GM12878 (cell line): ENCODE data around the gene BAIAP2L1. TPM values are rescaled to one million over a fixed set of nuclear protein-coding genes. Genes with fewer than 3 reads are reported as not detected.

Experiments used
- ATAC-seq: fragments of 200-7000 bp; cut with Tn5 transposase; 3 replicates; pipeline ENCODE4 v1.9.1; 2020; ENCODE audit warnings: mild to moderate bottlenecking, moderate library complexity
- BruUV-seq: library from RNA; stranded (reverse); fragments of 400-500 nt; replicated peaks from 2 replicates; lab custom pipeline; 2021; lab: Mats Ljungman, UMichigan
- CTCF ChIA-PET: fragments of 300-600 bp; sonication (Branson Sonifier 250); formaldehyde crosslinking; extraction: SDS; loops from one replicate; lab custom pipeline; 2021; ENCODE audit warnings: inconsistent platforms; lab: Yijun Ruan, JAX
- POLR2A ChIA-PET: fragments of 350-600 bp; formaldehyde crosslinking; extraction: SDS; loops from one replicate; lab custom pipeline; 2021; ENCODE audit warnings: inconsistent platforms; lab: Charles Lee
- RAD21 ChIA-PET: fragments of 300-600 bp; sonication (Branson Sonifier 250); formaldehyde crosslinking; loops from one replicate; lab custom pipeline; 2023; ENCODE audit warnings: antibody characterized with exemption; ENCODE audit not compliant: unreplicated experiment; lab: Charles Lee
- SMC1A ChIA-PET: fragments of 300-600 bp; sonication (Branson Sonifier 250); formaldehyde crosslinking; loops from one replicate; lab custom pipeline; 2023; ENCODE audit not compliant: unreplicated experiment, uncharacterized antibody; lab: Charles Lee
- DNase-seq: peaks from one replicate; pipeline ENCODE4 v3.0.0-alpha.2; 2011; ENCODE audit warnings: low read depth, low spot score
- FAIRE-seq: peaks from 3 replicates; lab custom pipeline; 2011; peaks lifted over from hg19 to GRCh38; lab: Jason Lieb, UNC
- H2AFZ ChIP-seq: 2 replicates; pipeline ENCODE4 v1.6.0; 2011; ENCODE audit warnings: low read depth, low read length, control low read depth; ENCODE audit not compliant: control insufficient read depth
- H3K27ac ChIP-seq: 2 replicates; pipeline ENCODE4 v1.5.1; 2011; ENCODE audit warnings: control low read depth; ENCODE audit not compliant: control insufficient read depth, insufficient read depth
- H3K27me3 ChIP-seq, 2 experiments: replicated peaks in 1 of 2; 2 replicates each; pipeline versions ENCODE4 v1.6.0 to v1.6.1; 2011; ENCODE audit warnings: low read length in 1 of 2; ENCODE audit not compliant: control insufficient read depth in 2 of 2, insufficient read depth in 2 of 2
- H3K36me3 ChIP-seq, 2 experiments: 2 replicates each; pipeline ENCODE4 v1.5.1; 2011; ENCODE audit warnings: low read length in 1 of 2; ENCODE audit not compliant: control insufficient read depth in 2 of 2, insufficient read depth in 2 of 2
- H3K4me1 ChIP-seq: 2 replicates; pipeline ENCODE4 v1.6.1; 2011; ENCODE audit warnings: mild to moderate bottlenecking, low read length, moderate library complexity, mixed read lengths; ENCODE audit not compliant: control insufficient read depth, insufficient read depth
- H3K4me2 ChIP-seq: 2 replicates; pipeline ENCODE4 v1.6.0; 2011; ENCODE audit warnings: control low read depth; ENCODE audit not compliant: control insufficient read depth, insufficient read depth
- H3K4me3 ChIP-seq: fragments of 200-600 bp; sonication (generic); 2 replicates; pipeline ENCODE4 v1.5.1; 2016
- H3K79me2 ChIP-seq: 2 replicates; pipeline ENCODE4 v1.6.0; 2011; ENCODE audit warnings: low read length; ENCODE audit not compliant: control insufficient read depth, insufficient read depth
- H3K9ac ChIP-seq: 2 replicates; pipeline ENCODE4 v1.8.0; 2011; ENCODE audit warnings: low read length, control low read depth, mixed read lengths; ENCODE audit not compliant: control insufficient read depth, insufficient read depth
- H3K9me3 ChIP-seq: replicated peaks from 3 replicates; pipeline ENCODE4 v1.5.1; 2011; ENCODE audit warnings: mild to moderate bottlenecking, low read length; ENCODE audit not compliant: control insufficient read depth, insufficient read depth
- H4K20me1 ChIP-seq: 2 replicates; pipeline ENCODE4 v1.6.0; 2011; ENCODE audit not compliant: control insufficient read depth, insufficient read depth
- CBX3 ChIP-seq: fragments of 200-600 bp; sonication (generic); IDR thresholded peaks from 2 replicates; pipeline ENCODE4 v1.6.1; 2016; ENCODE audit warnings: low read depth, borderline replicate concordance
- DPF2 ChIP-seq: fragments of 450-650 bp; IDR thresholded peaks from 2 replicates; pipeline ENCODE4 v1.6.1; 2017; ENCODE audit warnings: mild to moderate bottlenecking
- SPI1 ChIP-seq: IDR thresholded peaks from 2 replicates; pipeline ENCODE4 v1.6.1; 2011; ENCODE audit warnings: low read depth, mild to moderate bottlenecking, low read length, moderate library complexity, borderline replicate concordance; ENCODE audit not compliant: insufficient read depth
- STAT3 ChIP-seq: IDR thresholded peaks from 2 replicates; pipeline ENCODE4 v1.6.1; 2011; ENCODE audit warnings: low read depth, low read length, improper control_type of control experiment
- ZZZ3 ChIP-seq: IDR thresholded peaks from 2 replicates; pipeline ENCODE4 v1.6.1; 2011; ENCODE audit warnings: low read depth; ENCODE audit not compliant: control insufficient read depth, insufficient read length
- WGBS: methylation state at CpG from one replicate; pipeline ENCODE4 v1.1.6; 2016; ENCODE audit warnings: low lambda C conversion rate; ENCODE audit not compliant: insufficient replicate concordance, insufficient coverage; ENCODE audit errors: missing lambda C conversion rate; 5-methylcytosine and 5-hydroxymethylcytosine counted together
- in situ Hi-C: fragments of 300-500 bp; cut with MboI; formaldehyde crosslinking; loops from 9 replicates; pipeline ENCODE4 v1.14.3; 2018; ENCODE audit warnings: mixed read lengths
- intact Hi-C: fragments of 100-400 bp; cut with micrococcal nuclease; formaldehyde crosslinking; loops from one replicate; pipeline ENCODE4 v1.14.2; 2022; ENCODE audit not compliant: unreplicated experiment
- polyA plus RNA-seq, 11 experiments: library from polyadenylated mRNA; depleted of rRNA in 4 of 11; unstranded in 6 of 11; stranded (reverse) in 5 of 11; fragments of >200 nt; fragmentation: Nextera tagmentation in 4 of 11; fragmentation: Illumina TruSeq in 1 of 11; extraction: Ambion mirVana in 4 of 11; extraction: Trizol in 1 of 11; gene quantifications; 1 replicate in 1 of 11; 2 replicates in 10 of 11; pipeline versions ENCODE4 v1.2.1 to v1.2.3, GENCODE V29; 2011 to 2016; ENCODE audit warnings: inconsistent platforms in 2 of 11, missing spikeins in 2 of 11, low read depth in 1 of 11
- total RNA-seq, 4 experiments: library from RNA; depleted of rRNA in 3 of 4; stranded (reverse); fragments of >200 nt in 3 of 4; fragmentation: Illumina TruSeq in 1 of 4; extraction: Trizol in 1 of 4; gene quantifications; 2 replicates each; pipeline versions ENCODE4 v1.2.1 to v1.2.3, GENCODE V29; 2013 to 2021
- TF ChIP-seq, protein P1 (sequence below): fragments of 450-650 bp; formaldehyde crosslinking; IDR thresholded peaks from 2 replicates; pipeline ENCODE4 v1.5.0; 2022; ENCODE audit warnings: mild to moderate bottlenecking, missing genetic modification characterization
- TF ChIP-seq, protein P2 (sequence below): fragments of 450-650 bp; IDR thresholded peaks from 2 replicates; pipeline ENCODE4 v1.6.1; 2016; ENCODE audit warnings: mild to moderate bottlenecking
- TF ChIP-seq, protein P3 (sequence below): fragments of 450-650 bp; IDR thresholded peaks from 2 replicates; pipeline ENCODE4 v1.6.1; 2016; ENCODE audit warnings: mild to moderate bottlenecking

The BAIAP2L1 gene
- total and polyA plus RNA-seq, 10 of the 15 experiments (the other 5 are each of a cell fraction or from before 2014, with no cell fraction given), result 8.9 to 60.2 (median 35.7) TPM

DNA sequence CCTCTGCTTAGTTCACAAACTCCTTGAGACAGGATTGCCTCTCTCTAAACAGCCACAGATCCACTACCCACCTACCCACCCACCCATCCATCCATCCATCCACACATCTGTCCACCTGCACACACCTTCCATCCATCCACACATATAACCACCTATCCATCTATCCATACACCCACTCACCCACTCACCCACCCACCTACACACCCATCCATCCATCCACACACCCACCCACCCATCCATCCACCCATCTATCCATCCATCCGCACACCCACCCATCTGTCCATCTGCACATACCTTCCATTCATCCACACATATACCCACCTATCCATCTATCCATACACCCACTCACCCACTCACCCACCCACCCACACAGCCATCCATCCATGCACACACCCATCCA, 158.5 kb downstream of the BAIAP2L1 start:
- ATAC-seq (no peak), DNase-seq (no peak), FAIRE-seq (peak; percentile 64)
- H3K4me3 ChIP-seq, result no peak overlapping the region
- H3K4me2 ChIP-seq, result no peak overlapping the region
- no TSS peak for BruUV-seq
- H3K4me1 ChIP-seq, result no peaks in the 10 kb centered on the region
- no peak for TF ChIP-seq ZZZ3
- TF ChIP-seq SPI1, result no peak
- TF ChIP-seq STAT3, result no peak
- no peak for TF ChIP-seq DPF2
- no peak for TF ChIP-seq CBX3
- TF ChIP-seq, protein P1, sequence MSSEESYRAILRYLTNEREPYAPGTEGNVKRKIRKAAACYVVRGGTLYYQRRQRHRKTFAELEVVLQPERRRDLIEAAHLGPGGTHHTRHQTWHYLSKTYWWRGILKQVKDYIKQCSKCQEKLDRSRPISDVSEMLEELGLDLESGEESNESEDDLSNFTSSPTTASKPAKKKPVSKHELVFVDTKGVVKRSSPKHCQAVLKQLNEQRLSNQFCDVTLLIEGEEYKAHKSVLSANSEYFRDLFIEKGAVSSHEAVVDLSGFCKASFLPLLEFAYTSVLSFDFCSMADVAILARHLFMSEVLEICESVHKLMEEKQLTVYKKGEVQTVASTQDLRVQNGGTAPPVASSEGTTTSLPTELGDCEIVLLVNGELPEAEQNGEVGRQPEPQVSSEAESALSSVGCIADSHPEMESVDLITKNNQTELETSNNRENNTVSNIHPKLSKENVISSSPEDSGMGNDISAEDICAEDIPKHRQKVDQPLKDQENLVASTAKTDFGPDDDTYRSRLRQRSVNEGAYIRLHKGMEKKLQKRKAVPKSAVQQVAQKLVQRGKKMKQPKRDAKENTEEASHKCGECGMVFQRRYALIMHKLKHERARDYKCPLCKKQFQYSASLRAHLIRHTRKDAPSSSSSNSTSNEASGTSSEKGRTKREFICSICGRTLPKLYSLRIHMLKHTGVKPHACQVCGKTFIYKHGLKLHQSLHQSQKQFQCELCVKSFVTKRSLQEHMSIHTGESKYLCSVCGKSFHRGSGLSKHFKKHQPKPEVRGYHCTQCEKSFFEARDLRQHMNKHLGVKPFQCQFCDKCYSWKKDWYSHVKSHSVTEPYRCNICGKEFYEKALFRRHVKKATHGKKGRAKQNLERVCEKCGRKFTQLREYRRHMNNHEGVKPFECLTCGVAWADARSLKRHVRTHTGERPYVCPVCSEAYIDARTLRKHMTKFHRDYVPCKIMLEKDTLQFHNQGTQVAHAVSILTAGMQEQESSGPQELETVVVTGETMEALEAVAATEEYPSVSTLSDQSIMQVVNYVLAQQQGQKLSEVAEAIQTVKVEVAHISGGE (CRISPR knock-in tag), result no peak
- TF ChIP-seq, protein P2, sequence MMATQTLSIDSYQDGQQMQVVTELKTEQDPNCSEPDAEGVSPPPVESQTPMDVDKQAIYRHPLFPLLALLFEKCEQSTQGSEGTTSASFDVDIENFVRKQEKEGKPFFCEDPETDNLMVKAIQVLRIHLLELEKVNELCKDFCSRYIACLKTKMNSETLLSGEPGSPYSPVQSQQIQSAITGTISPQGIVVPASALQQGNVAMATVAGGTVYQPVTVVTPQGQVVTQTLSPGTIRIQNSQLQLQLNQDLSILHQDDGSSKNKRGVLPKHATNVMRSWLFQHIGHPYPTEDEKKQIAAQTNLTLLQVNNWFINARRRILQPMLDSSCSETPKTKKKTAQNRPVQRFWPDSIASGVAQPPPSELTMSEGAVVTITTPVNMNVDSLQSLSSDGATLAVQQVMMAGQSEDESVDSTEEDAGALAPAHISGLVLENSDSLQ, result no peak
- TF ChIP-seq, protein P3, sequence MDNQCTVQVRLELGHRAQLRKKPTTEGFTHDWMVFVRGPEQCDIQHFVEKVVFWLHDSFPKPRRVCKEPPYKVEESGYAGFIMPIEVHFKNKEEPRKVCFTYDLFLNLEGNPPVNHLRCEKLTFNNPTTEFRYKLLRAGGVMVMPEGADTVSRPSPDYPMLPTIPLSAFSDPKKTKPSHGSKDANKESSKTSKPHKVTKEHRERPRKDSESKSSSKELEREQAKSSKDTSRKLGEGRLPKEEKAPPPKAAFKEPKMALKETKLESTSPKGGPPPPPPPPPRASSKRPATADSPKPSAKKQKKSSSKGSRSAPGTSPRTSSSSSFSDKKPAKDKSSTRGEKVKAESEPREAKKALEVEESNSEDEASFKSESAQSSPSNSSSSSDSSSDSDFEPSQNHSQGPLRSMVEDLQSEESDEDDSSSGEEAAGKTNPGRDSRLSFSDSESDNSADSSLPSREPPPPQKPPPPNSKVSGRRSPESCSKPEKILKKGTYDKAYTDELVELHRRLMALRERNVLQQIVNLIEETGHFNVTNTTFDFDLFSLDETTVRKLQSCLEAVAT, result no peak
- SMC1A ChIA-PET, result interaction anchor here (0.8 kb wide), 1 partner anchor 132 kb away, joined by 3 read pairs; no protein-coding TSS in a partner anchor
- POLR2A ChIA-PET, result no interaction called here
- no peak overlapping the region for H3K27ac ChIP-seq
- no peak overlapping the region for H3K9ac ChIP-seq
- intact Hi-C loops (no loop called here), in situ Hi-C loops (loop anchor here (5.0 kb wide), 1 partner anchor 220 kb away; no protein-coding TSS in a partner anchor)
- no peaks in the 10 kb centered on the region for H3K79me2 ChIP-seq
- no peaks in the 10 kb centered on the region for H3K27me3 ChIP-seq
- H2AFZ ChIP-seq, result no peak overlapping the region
- no peaks in the 10 kb centered on the region for H3K9me3 ChIP-seq
- WGBS, result no CpG with 5 or more reads among the region's 1 CpG
- H3K36me3 ChIP-seq, result no peaks in the 10 kb centered on the region
- H4K20me1 ChIP-seq, result no peaks in the 10 kb centered on the region
- CTCF ChIA-PET, result interaction anchor here (1.1 to 1.4 kb wide), 2 partner anchors 74 to 136 kb away, joined by 3 to 6 read pairs; partner anchors contain the start of gene LMTK2
- RAD21 ChIA-PET, result no interaction called here
